Activated naive CD4-positive, alpha-beta T cell treated with anti-CD3 and anti-CD28 coated beads, Interleukin-2, amount 10 ng/mL, durations not matched to agents 7 days and 5 days (primary cell): Measurements from ENCODE around the gene ZNF14.
A peak's percentile ranks its signal among the peaks of the same experiment; 100 is the strongest.
"Not testable (repeated sequence)": the region's sequence is repeated elsewhere in the genome, so short reads cannot be mapped to it uniquely, and the experiment has no call there.

Experiments
- CTCF ChIA-PET: fragments of 350-600 bp; sonication (Branson Sonifier 250); formaldehyde crosslinking; loops from one replicate; lab custom pipeline; 2021; ENCODE audit warnings: antibody characterized with exemption; lab: Charles Lee
- DNase-seq: peaks from one replicate; pipeline ENCODE4 v3.0.0-alpha.2; 2020
- H3K27ac Mint-ChIP-seq: one replicate; pipeline ENCODE4 v1.8.0; 2021; ENCODE audit warnings: mild to moderate bottlenecking, moderate library complexity, mixed read lengths
- H3K27me3 Mint-ChIP-seq: one replicate; pipeline ENCODE4 v1.8.0; 2021; ENCODE audit warnings: mild to moderate bottlenecking, mixed read lengths
- H3K36me3 Mint-ChIP-seq: one replicate; pipeline ENCODE4 v1.8.0; 2021; ENCODE audit warnings: mixed read lengths
- H3K4me1 Mint-ChIP-seq: one replicate; pipeline ENCODE4 v1.8.0; 2021; ENCODE audit warnings: mixed read lengths
- H3K4me3 Mint-ChIP-seq: one replicate; pipeline ENCODE4 v1.8.0; 2021; ENCODE audit warnings: mild to moderate bottlenecking, moderate library complexity, mixed read lengths
- H3K9me3 Mint-ChIP-seq: one replicate; pipeline ENCODE4 v1.8.0; 2021; ENCODE audit warnings: mixed read lengths

ZNF14 gene

GRCh38 chr19:19738564-19738963, 5.7 kb upstream of the ZNF14 start:
- no peaks in the 10 kb centered on the region for H3K36me3 Mint-ChIP-seq
- H3K4me3 Mint-ChIP-seq = no peak overlapping the region
- no peak overlapping the region for H3K27ac Mint-ChIP-seq
- H3K27me3 Mint-ChIP-seq = no peaks in the 10 kb centered on the region
- no peak for DNase-seq
- H3K4me1 Mint-ChIP-seq = no peaks in the 10 kb centered on the region
- H3K9me3 Mint-ChIP-seq = peaks cover 5% of the 10 kb centered on the region
- CTCF ChIA-PET = no interaction called here

- H3K27ac Mint-ChIP-seq = no peak overlapping the region
- peaks cover 9% of the 10 kb centered on the region for H3K9me3 Mint-ChIP-seq
- H3K36me3 Mint-ChIP-seq = peaks cover 6% of the 10 kb centered on the region
- H3K27me3 Mint-ChIP-seq = no peaks in the 10 kb centered on the region
- DNase-seq = no peak
- CTCF ChIA-PET = no interaction called here
- H3K4me3 Mint-ChIP-seq = no peak overlapping the region
- peaks cover 6% of the 10 kb centered on the region for H3K4me1 Mint-ChIP-seq
Observed at GRCh38 chr19:19737559-19738332, 4.8 kb upstream of the ZNF14 start.

- no peak for DNase-seq
- H3K27ac Mint-ChIP-seq = no peak overlapping the region
- no peaks in the 10 kb centered on the region for H3K4me1 Mint-ChIP-seq
- H3K4me3 Mint-ChIP-seq = no peak overlapping the region
- peaks cover 53% of the 10 kb centered on the region for H3K36me3 Mint-ChIP-seq
- CTCF ChIA-PET = interaction anchor here (0.6 kb wide), 1 partner anchor 8 kb away, joined by 3 read pairs; no protein-coding TSS in a partner anchor
- H3K9me3 Mint-ChIP-seq = peaks cover 71% of the 10 kb centered on the region
- no peaks in the 10 kb centered on the region for H3K27me3 Mint-ChIP-seq
Observed at GRCh38 chr19:19721896-19722295, 11.0 kb downstream of the ZNF14 start.

- DNase-seq = no peak
- CTCF ChIA-PET = no interaction called here
- Mint-ChIP-seq H3K36me3 (peaks cover 64% of the 10 kb centered on the region), H3K27me3 (no peaks in the 10 kb centered on the region), H3K27ac (no peak overlapping the region), H3K9me3 (peaks cover 73% of the 10 kb centered on the region), H3K4me1 (no peaks in the 10 kb centered on the region), H3K4me3 (no peak overlapping the region)
Observed at GRCh38 chr19:19719798-19720197, 13.1 kb downstream of the ZNF14 start.

GRCh38 chr19:19711934-19712828, 20.7 kb downstream of the ZNF14 start:
- H3K27ac Mint-ChIP-seq = no peak overlapping the region
- CTCF ChIA-PET = no interaction called here
- H3K4me1 Mint-ChIP-seq = no peaks in the 10 kb centered on the region
- no peaks in the 10 kb centered on the region for H3K27me3 Mint-ChIP-seq
- DNase-seq = no peak
- H3K36me3 Mint-ChIP-seq = peaks cover 80% of the 10 kb centered on the region
- H3K9me3 Mint-ChIP-seq = peaks cover 80% of the 10 kb centered on the region
- H3K4me3 Mint-ChIP-seq = no peak overlapping the region

- Mint-ChIP-seq H3K27ac (no peak overlapping the region), H3K4me1 (no peaks in the 10 kb centered on the region), H3K36me3 (peaks cover 78% of the 10 kb centered on the region), H3K9me3 (peaks cover 79% of the 10 kb centered on the region), H3K4me3 (no peak overlapping the region), H3K27me3 (no peaks in the 10 kb centered on the region)
- CTCF ChIA-PET = no interaction called here
- DNase-seq = no peak
Observed at GRCh38 chr19:19711306-19711933, 21.5 kb downstream of the ZNF14 start.

GRCh38 chr19:19710506-19710905, 22.4 kb downstream of the ZNF14 start:
- Mint-ChIP-seq H3K36me3 (peaks cover 77% of the 10 kb centered on the region), H3K4me1 (no peaks in the 10 kb centered on the region), H3K27ac (no peak overlapping the region), H3K4me3 (no peak overlapping the region), H3K9me3 (peaks cover 78% of the 10 kb centered on the region), H3K27me3 (no peaks in the 10 kb centered on the region)
- CTCF ChIA-PET = no interaction called here
- DNase-seq = no peak

GRCh38 chr19:19704836-19705235, 28.1 kb downstream of the ZNF14 start:
- Mint-ChIP-seq H3K27ac (no peak overlapping the region), H3K4me3 (no peak overlapping the region), H3K9me3 (peaks cover 70% of the 10 kb centered on the region), H3K36me3 (peaks cover 57% of the 10 kb centered on the region), H3K4me1 (no peaks in the 10 kb centered on the region), H3K27me3 (no peaks in the 10 kb centered on the region)
- no peak for DNase-seq
- CTCF ChIA-PET = interaction anchor here (0.5 kb wide), 1 partner anchor 185 kb away, joined by 3 read pairs; no protein-coding TSS in a partner anchor

GRCh38 chr19:19700493-19700892, 32.4 kb downstream of the ZNF14 start:
- Mint-ChIP-seq H3K9me3 (peaks cover 58% of the 10 kb centered on the region), H3K36me3 (peaks cover 28% of the 10 kb centered on the region)
- H3K4me3 Mint-ChIP-seq, DNase-seq, H3K27ac Mint-ChIP-seq, CTCF ChIA-PET, H3K27me3 Mint-ChIP-seq, H3K4me1 Mint-ChIP-seq: not testable (repeated sequence)

- H3K4me3 Mint-ChIP-seq = no peak overlapping the region
- DNase-seq = no peak
- no peaks in the 10 kb centered on the region for H3K4me1 Mint-ChIP-seq
- CTCF ChIA-PET = interaction anchor here (1.2 kb wide), 1 partner anchor 11 kb away, joined by 3 read pairs; no protein-coding TSS in a partner anchor
- peaks cover 18% of the 10 kb centered on the region for H3K36me3 Mint-ChIP-seq
- peaks cover 45% of the 10 kb centered on the region for H3K9me3 Mint-ChIP-seq
- H3K27me3 Mint-ChIP-seq = no peaks in the 10 kb centered on the region
- H3K27ac Mint-ChIP-seq = no peak overlapping the region
Observed at GRCh38 chr19:19697589-19697988, 35.3 kb downstream of the ZNF14 start.

- Mint-ChIP-seq H3K27me3 (no peaks in the 10 kb centered on the region), H3K9me3 (peaks cover 43% of the 10 kb centered on the region), H3K4me1 (no peaks in the 10 kb centered on the region), H3K27ac (no peak overlapping the region), H3K36me3 (peaks cover 18% of the 10 kb centered on the region), H3K4me3 (no peak overlapping the region)
- DNase-seq = no peak
- CTCF ChIA-PET = no interaction called here
Observed at GRCh38 chr19:19696386-19696785, 36.5 kb downstream of the ZNF14 start.

GRCh38 chr19:19691683-19692082, 41.2 kb downstream of the ZNF14 start:
- Mint-ChIP-seq H3K27me3 (no peaks in the 10 kb centered on the region), H3K27ac (no peak overlapping the region), H3K36me3 (peaks cover 29% of the 10 kb centered on the region), H3K4me1 (no peaks in the 10 kb centered on the region), H3K4me3 (no peak overlapping the region), H3K9me3 (peaks cover 26% of the 10 kb centered on the region)
- CTCF ChIA-PET = no interaction called here
- no peak for DNase-seq

- CTCF ChIA-PET, H3K27me3 Mint-ChIP-seq, H3K4me3 Mint-ChIP-seq, H3K27ac Mint-ChIP-seq, H3K4me1 Mint-ChIP-seq: not testable (repeated sequence)
- H3K9me3 Mint-ChIP-seq = peaks cover 29% of the 10 kb centered on the region
- H3K36me3 Mint-ChIP-seq = peaks cover 47% of the 10 kb centered on the region
- DNase-seq = peak; percentile 39
Observed at GRCh38 chr19:19689023-19689422, 43.9 kb downstream of the ZNF14 start.

- Mint-ChIP-seq H3K4me1 (no peaks in the 10 kb centered on the region), H3K36me3 (peaks cover 63% of the 10 kb centered on the region), H3K9me3 (peaks cover 38% of the 10 kb centered on the region), H3K27ac (no peak overlapping the region), H3K27me3 (no peaks in the 10 kb centered on the region), H3K4me3 (no peak overlapping the region)
- no peak for DNase-seq
- CTCF ChIA-PET = no interaction called here
Observed at GRCh38 chr19:19687090-19687489, 45.8 kb downstream of the ZNF14 start.
